Activated CD4-positive, alpha-beta memory T cell treated with anti-CD3 and anti-CD28 coated beads for 36 hours (primary cell): ENCODE results near the gene SMCO1. TPM values are rescaled to one million over a fixed set of nuclear protein-coding genes. Genes with fewer than 3 reads are reported as not detected.
A peak's percentile ranks its signal among the peaks of the same experiment; 100 is the strongest.

Experiments
- CTCF ChIA-PET: fragments of 350-600 bp; sonication (Branson Sonifier 250); formaldehyde crosslinking; loops from one replicate; lab custom pipeline; 2021; ENCODE audit warnings: antibody characterized with exemption, inconsistent platforms; lab: Charles Lee
- POLR2A ChIA-PET: fragments of 350-600 bp; sonication (Branson Sonifier 250); formaldehyde crosslinking; loops from one replicate; lab custom pipeline; 2021; ENCODE audit warnings: antibody characterized with exemption; lab: Charles Lee
- DNase-seq: peaks from one replicate; pipeline ENCODE4 v3.0.0-alpha.2; 2020
- H3K27ac Mint-ChIP-seq: one replicate; pipeline ENCODE4 v1.8.0; 2021; ENCODE audit warnings: mixed read lengths
- H3K27me3 Mint-ChIP-seq: one replicate; pipeline ENCODE4 v1.8.0; 2021; ENCODE audit warnings: mixed read lengths
- H3K36me3 Mint-ChIP-seq: one replicate; pipeline ENCODE4 v1.8.0; 2021; ENCODE audit warnings: mixed read lengths
- H3K4me1 Mint-ChIP-seq: one replicate; pipeline ENCODE4 v1.8.0; 2021; ENCODE audit warnings: low read depth, mixed read lengths
- H3K4me3 Mint-ChIP-seq: one replicate; pipeline ENCODE4 v1.8.0; 2021; ENCODE audit warnings: mild to moderate bottlenecking, mixed read lengths
- H3K9me3 Mint-ChIP-seq: one replicate; pipeline ENCODE4 v1.8.0; 2021; ENCODE audit warnings: mixed read lengths
- intact Hi-C: fragments of 100-400 bp; cut with micrococcal nuclease; formaldehyde crosslinking; loops from one replicate; pipeline ENCODE4 v1.15.1; 2023
- total RNA-seq, 2 experiments: library from RNA; stranded (reverse); gene quantifications; one replicate each; pipeline ENCODE4 v1.2.3, GENCODE V29; 2021

The SMCO1 gene
- total RNA-seq, 2 experiments from 2014 or later, result not detected

DNA sequence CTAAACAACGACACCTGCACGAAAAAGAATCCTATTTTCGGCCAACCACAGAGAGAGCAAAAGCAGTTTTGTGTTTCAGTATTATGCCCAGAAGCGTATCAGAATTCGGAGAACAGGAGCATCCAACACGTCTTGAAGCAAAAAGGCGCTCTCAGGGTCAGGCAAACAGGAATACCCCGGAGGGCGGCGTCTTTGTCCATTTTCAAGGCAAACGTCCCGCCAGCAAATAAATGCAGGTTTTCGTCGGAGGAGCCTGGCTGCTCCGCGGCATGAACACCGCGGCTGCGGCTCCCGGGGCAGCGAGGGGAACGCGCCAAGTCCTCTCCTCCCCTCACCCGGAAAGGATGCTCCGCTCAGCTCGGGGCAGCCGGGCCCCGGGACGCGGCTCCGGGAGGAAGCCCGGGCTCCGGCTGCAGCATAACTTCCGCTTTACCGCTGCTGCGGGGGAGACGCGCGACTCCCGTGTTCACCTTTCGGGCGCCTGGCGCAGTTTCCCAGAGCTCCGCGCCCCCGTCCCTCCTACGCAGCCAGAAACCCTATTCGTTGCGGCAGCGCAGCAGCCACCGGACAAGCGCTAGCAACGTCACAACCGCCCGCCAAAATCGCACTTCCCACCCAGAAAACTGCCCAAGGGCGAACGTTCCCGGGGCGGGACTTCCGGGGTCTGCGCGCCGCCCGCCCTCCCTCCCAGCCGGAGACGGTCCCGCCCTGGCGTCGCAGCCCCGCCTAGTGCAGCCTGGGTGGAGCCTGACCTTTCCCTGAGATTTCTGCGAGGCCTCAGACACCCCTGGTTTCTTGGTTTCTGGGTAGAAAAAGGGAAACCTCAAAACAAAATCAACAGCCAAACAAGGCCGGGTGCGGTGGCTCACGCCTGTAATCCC, 11.7 kb downstream of the SMCO1 start, which contains the start of gene RNF168:
Gene RNF168, minus strand, starts transcription at position 573 of the 881 bp plus-strand sequence. CDS start 595 bp downstream, outside the sequence.
- ChIA-PET POLR2A (interaction anchor here (1.1 to 3.1 kb wide), 5 partner anchors 25 to 216 kb away, joined by 3 to 14 read pairs (median 4); partner anchors contain the start of genes DYNLT2B, FBXO45, PCYT1A and WDR53), CTCF (interaction anchor here (0.6 to 1.7 kb wide), 3 partner anchors 19 to 25 kb away, joined by 4 to 7 read pairs (median 6); no protein-coding TSS in a partner anchor)
- Mint-ChIP-seq H3K36me3 (peaks cover 36% of the 10 kb centered on the region), H3K4me3 (peak within 1 kb of the TSS; percentile 97), H3K27ac (peak within 1 kb of the TSS; percentile 99), H3K9me3 (peaks cover 7% of the 10 kb centered on the region), H3K4me1 (peaks cover 30% of the 10 kb centered on the region), H3K27me3 (no peaks in the 10 kb centered on the region)
- intact Hi-C loops, result loop anchor here (1.0 to 5.0 kb wide), 4 partner anchors 65 to 321 kb away; partner anchors contain the start of genes DYNLT2B, FBXO45, PCYT1A and WDR53
- peak; percentile 97 for DNase-seq

DNA sequence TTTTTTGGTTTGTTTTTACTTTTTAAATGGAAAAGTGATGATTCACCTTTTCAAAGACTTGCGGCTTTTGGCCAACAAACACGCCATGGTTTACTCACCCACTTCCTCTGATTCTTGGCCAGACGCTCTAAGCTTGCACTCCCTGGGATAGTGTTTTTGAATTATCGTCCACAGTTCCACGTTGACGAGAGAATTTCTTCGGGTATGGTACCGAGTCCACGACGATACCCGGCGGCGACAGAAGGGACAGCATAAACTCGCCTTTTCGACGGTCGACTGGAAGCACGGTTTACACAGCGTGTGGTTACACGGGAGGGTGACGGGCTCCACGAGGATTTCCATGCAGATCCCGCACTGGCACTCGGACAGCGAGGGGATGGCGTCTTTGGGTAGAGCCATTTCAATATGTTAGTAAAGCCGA, 12.4 kb downstream of the SMCO1 start:
- Mint-ChIP-seq H3K27ac (peak overlapping the region; percentile 99), H3K4me1 (peaks cover 36% of the 10 kb centered on the region), H3K4me3 (peak overlapping the region; percentile 97), H3K27me3 (no peaks in the 10 kb centered on the region), H3K9me3 (peaks cover 7% of the 10 kb centered on the region), H3K36me3 (peaks cover 40% of the 10 kb centered on the region)
- intact Hi-C loops, result loop anchor here (1.0 to 5.0 kb wide), 8 partner anchors 26 to 420 kb away; partner anchors contain the start of genes DYNLT2B, FBXO45, PCYT1A and TFRC
- peak; percentile 81 for DNase-seq
- ChIA-PET POLR2A (interaction anchor here (1.0 to 3.1 kb wide), 6 partner anchors 26 to 215 kb away, joined by 3 to 14 read pairs (median 4); partner anchors contain the start of genes DYNLT2B, FBXO45, PCYT1A and WDR53), CTCF (no interaction called here)

DNA sequence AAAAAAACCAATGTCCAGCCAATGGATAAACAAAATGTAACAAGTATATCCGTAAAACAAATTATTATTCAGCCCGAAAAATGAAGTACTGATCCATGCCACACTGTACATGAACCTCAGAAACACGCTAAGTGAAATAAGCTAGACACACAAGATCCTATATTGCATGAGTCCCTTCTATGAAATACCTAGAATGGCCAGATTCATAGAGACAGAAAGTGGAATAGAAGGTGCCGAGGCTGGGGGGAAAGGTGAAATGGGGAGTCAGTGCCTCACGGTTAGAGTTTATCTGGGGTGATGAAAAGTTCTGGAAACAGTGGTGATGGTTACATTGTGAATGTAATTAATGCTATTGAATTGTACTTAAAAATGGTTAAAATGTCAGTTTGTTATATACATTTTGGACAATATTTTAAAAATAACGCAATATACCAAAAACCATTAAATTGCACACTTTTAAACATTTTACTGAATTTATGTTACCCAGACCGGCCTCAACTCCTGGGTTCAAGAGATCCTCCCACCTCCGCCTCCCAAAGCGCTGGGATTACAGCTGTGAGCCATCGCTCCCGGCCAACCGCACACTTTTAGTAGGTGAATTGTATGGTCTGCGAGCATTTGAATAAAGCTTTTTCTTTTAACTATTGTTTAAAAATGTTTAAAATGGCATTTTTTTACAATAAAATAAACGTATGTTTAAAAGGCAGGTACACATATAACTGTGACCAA, 13.7 kb downstream of the SMCO1 start:
- Mint-ChIP-seq H3K9me3 (peaks cover 3% of the 10 kb centered on the region), H3K4me1 (peaks cover 39% of the 10 kb centered on the region), H3K36me3 (peaks cover 43% of the 10 kb centered on the region), H3K27me3 (no peaks in the 10 kb centered on the region), H3K27ac (peak overlapping the region; percentile 99), H3K4me3 (peak overlapping the region; percentile 97)
- DNase-seq, result peak; percentile 24
- CTCF ChIA-PET, result interaction anchor here (0.7 to 1.1 kb wide), 3 partner anchors 15 to 67 kb away, joined by 3 to 4 read pairs (median 3); partner anchors contain the start of gene FBXO45
- POLR2A ChIA-PET, result interaction anchor here (0.6 to 3.1 kb wide), 3 partner anchors 27 to 307 kb away, joined by 3 to 14 read pairs (median 3); partner anchors contain the start of gene PCYT1A
- intact Hi-C loops, result loop anchor here (1.0 to 5.0 kb wide), 5 partner anchors 27 to 419 kb away; partner anchors contain the start of genes TFRC and UBXN7

DNA sequence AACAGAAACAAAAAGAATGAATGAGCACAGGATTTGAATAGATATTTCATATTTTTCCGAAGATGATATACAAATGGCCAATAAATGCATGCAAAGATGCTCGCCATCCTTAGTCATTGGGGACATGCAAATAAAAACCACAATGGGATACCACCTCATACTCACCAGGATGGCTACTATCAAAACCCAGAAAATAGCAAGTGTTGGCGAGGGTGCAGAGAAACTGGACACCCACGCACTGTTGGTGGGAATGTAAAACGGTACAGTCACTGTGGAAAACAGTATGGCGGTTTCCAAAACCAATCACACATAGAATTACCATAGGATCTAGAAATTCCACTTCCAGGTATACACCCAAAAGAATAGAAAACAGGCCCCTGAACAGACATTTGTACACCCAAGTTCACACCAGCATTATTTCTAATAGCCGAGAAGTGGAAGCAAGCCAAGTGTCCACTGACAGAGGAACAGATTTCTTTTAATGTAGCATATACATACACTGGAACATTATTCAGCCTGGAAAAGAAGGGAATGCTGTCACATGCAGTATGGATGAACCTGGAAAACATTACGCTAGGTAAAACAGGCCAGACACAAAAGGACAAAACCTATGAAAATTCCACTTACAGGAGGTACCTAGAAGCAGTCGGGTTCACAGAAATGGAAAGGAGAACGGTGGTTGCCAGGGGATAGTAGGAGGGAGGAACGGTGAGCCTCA, 15.2 kb downstream of the SMCO1 start:
- peaks cover 53% of the 10 kb centered on the region for H3K36me3 Mint-ChIP-seq

DNA sequence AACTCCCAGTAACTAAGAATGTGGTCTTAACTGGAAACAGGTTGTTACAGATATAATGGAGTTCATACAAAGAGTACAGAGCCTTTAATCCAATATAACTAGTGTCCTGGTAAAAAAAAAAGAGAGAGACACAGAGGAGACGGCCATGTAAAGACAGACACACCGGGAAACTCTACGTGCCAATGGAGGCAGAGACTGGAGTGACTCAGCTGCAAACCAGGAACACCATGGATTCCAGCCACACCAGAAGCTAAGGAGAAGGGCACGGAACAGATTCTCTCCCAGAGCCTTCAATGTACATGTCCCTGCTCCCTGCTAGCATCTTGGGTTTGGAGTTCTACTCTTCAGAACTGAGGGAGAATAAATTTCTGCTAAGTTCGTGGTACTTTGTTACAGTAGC, 16.1 kb downstream of the SMCO1 start:
- POLR2A ChIA-PET, result no interaction called here
- peak overlapping the region; percentile 97 for H3K4me3 Mint-ChIP-seq
- intact Hi-C loops, result no loop called here
- CTCF ChIA-PET, result no interaction called here
- no peak overlapping the region for H3K27ac Mint-ChIP-seq
- no peaks in the 10 kb centered on the region for H3K27me3 Mint-ChIP-seq
- H3K9me3 Mint-ChIP-seq, result no peaks in the 10 kb centered on the region
- peaks cover 53% of the 10 kb centered on the region for H3K36me3 Mint-ChIP-seq
- H3K4me1 Mint-ChIP-seq, result peaks cover 48% of the 10 kb centered on the region
- no peak for DNase-seq

More for the DNA sequence above, 15.2 kb downstream of the SMCO1 start:
- ChIA-PET POLR2A (no interaction called here), CTCF (interaction anchor here (0.9 kb wide), 1 partner anchor 22 kb away, joined by 3 read pairs; no protein-coding TSS in a partner anchor)
- peak; percentile 58 for DNase-seq
- intact Hi-C loops, result loop anchor here (5.0 kb wide), 1 partner anchor 318 kb away; no protein-coding TSS in a partner anchor
- Mint-ChIP-seq H3K9me3 (no peaks in the 10 kb centered on the region), H3K4me3 (peak overlapping the region; percentile 97), H3K4me1 (peaks cover 51% of the 10 kb centered on the region), H3K27ac (peak overlapping the region; percentile 99), H3K27me3 (no peaks in the 10 kb centered on the region)

DNA sequence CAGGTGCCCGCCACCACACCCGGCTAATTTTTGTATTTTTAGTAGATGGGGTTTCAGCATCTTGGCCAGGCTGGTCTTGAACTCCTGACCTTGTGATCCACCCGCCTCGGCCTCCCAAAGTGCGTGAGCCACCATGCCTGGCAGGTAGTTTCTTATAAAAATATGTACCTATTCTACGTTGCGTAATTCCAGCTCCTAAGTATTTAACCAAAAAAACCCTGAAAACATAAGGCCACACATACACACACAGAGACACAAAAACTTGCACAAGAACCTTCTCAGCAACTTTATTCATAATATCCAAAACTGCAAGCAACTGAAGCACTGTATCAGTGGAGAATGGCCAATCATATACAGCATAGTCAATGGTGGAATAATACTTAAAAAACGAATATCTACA, 16.8 kb downstream of the SMCO1 start:
- Mint-ChIP-seq H3K4me3 (no peak overlapping the region), H3K4me1 (peaks cover 45% of the 10 kb centered on the region), H3K27ac (no peak overlapping the region), H3K9me3 (no peaks in the 10 kb centered on the region), H3K27me3 (no peaks in the 10 kb centered on the region), H3K36me3 (peaks cover 53% of the 10 kb centered on the region)
- CTCF ChIA-PET, result no interaction called here
- POLR2A ChIA-PET, result no interaction called here
- intact Hi-C loops, result no loop called here
- DNase-seq, result no peak

DNA sequence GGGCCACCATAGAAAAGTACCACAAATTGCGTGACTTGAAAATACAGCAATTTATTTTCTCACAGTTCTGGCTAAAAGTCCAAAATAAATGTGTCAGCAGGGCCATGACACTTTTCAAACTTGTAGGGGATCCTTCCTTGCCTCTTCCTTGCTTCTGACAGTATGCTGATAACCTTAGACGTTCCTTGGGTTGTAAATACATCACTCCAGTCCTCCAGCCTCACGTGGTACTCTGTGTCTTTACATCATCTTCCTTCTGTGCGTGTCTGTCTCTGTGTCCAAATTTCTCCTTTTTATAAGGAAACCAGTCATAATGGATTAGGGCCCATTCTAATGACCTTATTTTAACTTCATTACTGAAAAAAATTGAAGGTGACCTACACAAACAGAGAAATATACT, 19.0 kb downstream of the SMCO1 start:
- POLR2A ChIA-PET, result no interaction called here
- no peak for DNase-seq
- no peak overlapping the region for H3K27ac Mint-ChIP-seq
- H3K4me1 Mint-ChIP-seq, result peaks cover 52% of the 10 kb centered on the region
- intact Hi-C loops, result no loop called here
- H3K27me3 Mint-ChIP-seq, result no peaks in the 10 kb centered on the region
- CTCF ChIA-PET, result no interaction called here
- no peak overlapping the region for H3K4me3 Mint-ChIP-seq
- H3K36me3 Mint-ChIP-seq, result peaks cover 46% of the 10 kb centered on the region
- no peaks in the 10 kb centered on the region for H3K9me3 Mint-ChIP-seq

DNA sequence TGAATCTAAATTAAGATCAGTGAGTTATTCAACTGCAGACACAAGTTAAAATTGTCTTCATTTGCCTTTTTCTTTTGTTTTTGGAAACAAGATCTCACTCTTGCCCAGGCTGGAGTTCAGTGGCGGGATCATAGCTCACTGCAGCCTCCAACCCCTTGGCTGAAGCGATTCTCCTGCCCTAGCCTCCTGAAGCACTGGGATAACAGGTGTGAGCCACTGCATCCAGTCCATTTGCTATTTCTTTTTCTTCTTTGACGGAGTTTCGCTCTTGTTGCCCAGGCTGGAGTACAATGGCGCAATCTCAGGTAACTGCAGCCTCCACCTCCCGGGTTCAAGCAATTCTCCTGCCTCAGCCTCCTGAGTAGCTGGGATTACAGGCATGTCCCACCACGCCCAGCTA, 21.9 kb downstream of the SMCO1 start:
- Mint-ChIP-seq H3K27ac (no peak overlapping the region), H3K4me1 (peaks cover 39% of the 10 kb centered on the region), H3K9me3 (no peaks in the 10 kb centered on the region), H3K36me3 (peaks cover 22% of the 10 kb centered on the region), H3K27me3 (no peaks in the 10 kb centered on the region), H3K4me3 (no peak overlapping the region)
- ChIA-PET POLR2A (no interaction called here), CTCF (no interaction called here)
- intact Hi-C loops, result no loop called here
- DNase-seq, result no peak

DNA sequence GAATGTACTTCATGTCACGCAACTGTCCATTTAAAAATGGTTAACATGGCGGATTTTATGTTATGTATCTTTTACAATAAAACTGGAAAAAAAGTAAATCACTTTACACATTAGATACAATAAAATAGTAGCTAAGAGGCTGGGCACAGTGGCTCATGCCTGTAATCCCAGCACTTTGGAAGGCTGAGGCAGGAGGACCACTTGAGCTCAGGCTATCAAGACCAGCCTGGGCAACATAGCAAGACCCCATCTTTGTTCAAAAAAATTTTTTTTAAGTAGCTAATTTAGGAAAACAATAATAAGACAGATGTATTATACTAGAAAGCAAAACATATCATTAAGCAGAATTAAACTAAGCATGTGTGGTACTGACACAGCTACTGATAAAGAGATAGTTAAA, 23.1 kb downstream of the SMCO1 start:
- no peak for DNase-seq
- Mint-ChIP-seq H3K27me3 (no peaks in the 10 kb centered on the region), H3K4me1 (peaks cover 33% of the 10 kb centered on the region), H3K9me3 (no peaks in the 10 kb centered on the region), H3K27ac (no peak overlapping the region), H3K36me3 (peaks cover 22% of the 10 kb centered on the region), H3K4me3 (no peak overlapping the region)
- ChIA-PET CTCF (interaction anchor here (0.6 to 1.1 kb wide), 2 partner anchors 37 to 57 kb away, joined by 3 to 6 read pairs; no protein-coding TSS in a partner anchor), POLR2A (interaction anchor here (0.6 kb wide), 1 partner anchor 453 kb away, joined by 3 read pairs; no protein-coding TSS in a partner anchor)
- intact Hi-C loops, result no loop called here

DNA sequence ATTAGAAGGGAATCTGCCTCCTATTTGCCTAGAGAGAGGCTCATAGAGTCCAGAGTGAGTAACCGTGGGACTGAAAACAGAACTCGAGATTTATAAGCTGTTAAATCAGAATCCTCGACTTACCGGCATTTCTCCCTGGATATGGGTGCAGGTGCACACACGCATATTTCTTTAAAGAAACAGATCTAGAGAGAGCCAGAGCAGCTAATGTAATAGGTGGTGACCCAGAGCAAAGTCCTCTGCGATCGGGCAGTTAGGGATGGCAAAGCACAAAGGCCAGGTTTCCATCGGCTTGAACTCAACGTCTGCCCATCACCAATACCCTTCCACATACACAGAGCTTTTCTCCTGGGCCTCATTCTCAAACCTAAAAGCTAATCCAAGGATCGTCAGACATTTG, 25.4 kb downstream of the SMCO1 start:
- intact Hi-C loops, result loop anchor here (5.0 kb wide), 1 partner anchor 33 kb away; no protein-coding TSS in a partner anchor
- H3K27me3 Mint-ChIP-seq, result no peaks in the 10 kb centered on the region
- ChIA-PET POLR2A (no interaction called here), CTCF (interaction anchor here (1.0 to 1.2 kb wide), 3 partner anchors 18 to 39 kb away, joined by 3 read pairs; no protein-coding TSS in a partner anchor)
- H3K4me3 Mint-ChIP-seq, result no peak overlapping the region
- DNase-seq, result no peak
- peaks cover 19% of the 10 kb centered on the region for H3K4me1 Mint-ChIP-seq
- peaks cover 23% of the 10 kb centered on the region for H3K36me3 Mint-ChIP-seq
- H3K9me3 Mint-ChIP-seq, result no peaks in the 10 kb centered on the region
- no peak overlapping the region for H3K27ac Mint-ChIP-seq

DNA sequence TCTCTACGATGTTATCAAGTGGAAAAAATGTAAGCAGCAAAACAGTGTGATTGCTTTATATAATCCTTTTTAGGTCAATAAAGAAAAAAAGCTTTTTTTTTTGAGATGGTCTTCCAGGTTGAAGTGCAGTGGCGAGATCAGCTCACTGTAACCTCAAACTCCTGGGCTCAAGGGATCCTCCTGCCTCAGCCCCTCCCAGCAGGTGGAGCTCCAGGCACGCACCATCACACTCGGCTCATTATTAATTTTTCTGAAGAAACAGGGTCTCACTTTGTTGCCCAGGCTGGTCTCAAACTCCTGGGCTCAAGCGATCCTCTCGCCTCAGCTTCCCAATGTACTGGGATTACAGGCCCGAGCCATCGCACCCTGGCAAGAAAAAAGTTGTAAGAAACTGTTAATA, 28.9 kb downstream of the SMCO1 start:
- POLR2A ChIA-PET, result no interaction called here
- Mint-ChIP-seq H3K4me1 (peaks cover 12% of the 10 kb centered on the region), H3K9me3 (no peaks in the 10 kb centered on the region), H3K27ac (no peak overlapping the region), H3K36me3 (peaks cover 28% of the 10 kb centered on the region), H3K4me3 (no peak overlapping the region), H3K27me3 (no peaks in the 10 kb centered on the region)
- CTCF ChIA-PET, result interaction anchor here (0.5 to 2.6 kb wide), 10 partner anchors 13 to 328 kb away, joined by 3 to 34 read pairs (median 4); no protein-coding TSS in a partner anchor
- intact Hi-C loops, result loop anchor here (5.0 kb wide), 1 partner anchor 36 kb away; no protein-coding TSS in a partner anchor
- DNase-seq, result peak; percentile 37
